ENCODE results near the gene BATF.

BATF gene

GRCh38 chr14:75533791-75534555 lies 11.7 kb downstream of the BATF start:
- no peak for DNase-seq (ENCODE audit: low read depth in 2 of 2)

- no peak for DNase-seq (ENCODE audit: low read depth in 2 of 2)
These were observed 13.1 kb downstream of the BATF start for GRCh38 chr14:75535164-75535898.

DNA sequence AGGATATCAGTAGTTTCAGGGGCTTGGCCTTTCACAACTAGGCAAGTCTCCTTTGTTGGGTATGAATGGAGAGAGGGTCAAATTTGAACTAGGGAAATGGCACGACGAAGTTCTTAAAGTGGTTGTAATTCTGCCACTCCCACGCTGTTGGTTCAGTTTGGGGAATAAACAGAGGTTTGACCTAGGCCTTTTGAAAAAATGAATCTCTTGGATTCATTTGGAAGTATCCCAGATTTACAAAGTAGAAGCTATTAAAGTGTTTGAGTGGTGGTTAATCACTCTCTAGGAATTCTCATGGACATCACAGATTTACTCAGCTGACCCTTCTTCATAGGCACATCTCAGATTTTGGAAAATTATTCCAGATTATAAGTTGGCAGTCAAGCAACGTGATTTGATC lies 14.8 kb downstream of the BATF start:
- DNase-seq (ENCODE audit: low read depth in 2 of 2) = no peak

DNA sequence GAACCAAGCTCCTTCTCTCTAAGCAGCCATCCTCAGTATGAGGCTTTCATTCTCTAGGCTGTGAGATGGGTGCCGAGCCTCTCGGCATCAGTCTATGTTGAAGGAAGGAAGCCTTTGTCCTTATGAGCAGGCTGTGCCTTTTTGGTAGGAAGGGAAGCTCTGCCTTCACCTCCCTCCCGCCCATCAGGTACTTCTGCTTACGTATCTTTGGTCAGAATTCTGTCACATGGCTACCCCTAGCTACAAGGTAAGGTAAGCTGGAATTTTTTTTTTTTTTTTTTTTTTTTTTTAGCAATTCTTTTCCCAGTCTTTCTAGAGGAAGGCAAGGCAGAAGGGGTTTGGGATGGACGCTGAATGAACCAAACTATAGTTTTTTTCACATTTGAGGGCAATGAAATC lies 16.9 kb downstream of the BATF start:
- DNase-seq (ENCODE audit: low read depth in 2 of 2) = no peak

GRCh38 chr14:75539561-75540478 lies 17.6 kb downstream of the BATF start:
- DNase-seq (ENCODE audit: low read depth in 2 of 2) = no peak

DNA sequence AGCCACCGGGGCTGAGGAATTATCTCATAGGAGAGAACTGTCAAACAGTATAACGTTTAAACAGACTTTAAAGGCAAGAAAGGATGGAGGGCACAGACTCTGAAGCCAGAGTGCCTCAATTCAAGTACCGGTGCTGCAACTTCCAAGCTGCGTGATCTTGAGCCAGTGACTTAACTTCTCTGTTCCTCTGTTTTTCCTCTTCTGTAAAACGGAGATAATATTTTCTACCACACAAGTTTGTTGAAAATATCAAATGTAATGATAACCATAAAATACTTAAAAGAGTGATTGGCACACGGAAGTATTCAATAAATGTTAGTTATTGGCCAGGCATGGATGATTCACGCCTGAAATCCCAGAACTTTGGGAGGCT lies 18.2 kb downstream of the BATF start:
- no peak for DNase-seq (ENCODE audit: low read depth in 2 of 2)

- no peak for DNase-seq (ENCODE audit: low read depth in 2 of 2)
These were observed 20.4 kb downstream of the BATF start for GRCh38 chr14:75542588-75543091.

DNA sequence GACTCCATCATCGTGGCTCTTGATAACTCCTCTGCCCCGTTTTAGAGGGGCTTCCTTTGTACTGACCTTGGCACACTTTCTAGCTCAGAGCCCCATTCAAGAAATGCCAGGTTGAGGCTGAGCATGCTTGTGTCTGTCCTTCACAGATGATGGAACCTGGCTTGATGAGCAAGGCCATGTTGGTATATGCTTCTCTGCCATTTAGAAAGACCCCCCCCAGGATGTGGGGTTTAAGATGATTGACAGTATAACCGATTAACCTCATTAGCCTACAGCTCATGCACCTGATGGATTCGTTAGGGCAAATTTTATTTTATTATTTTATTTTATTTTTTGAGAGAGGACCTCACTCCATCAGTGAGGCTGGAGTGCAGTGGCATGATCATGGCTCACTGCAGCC lies 21.0 kb downstream of the BATF start:
- no peak for DNase-seq (ENCODE audit: low read depth in 2 of 2)

DNA sequence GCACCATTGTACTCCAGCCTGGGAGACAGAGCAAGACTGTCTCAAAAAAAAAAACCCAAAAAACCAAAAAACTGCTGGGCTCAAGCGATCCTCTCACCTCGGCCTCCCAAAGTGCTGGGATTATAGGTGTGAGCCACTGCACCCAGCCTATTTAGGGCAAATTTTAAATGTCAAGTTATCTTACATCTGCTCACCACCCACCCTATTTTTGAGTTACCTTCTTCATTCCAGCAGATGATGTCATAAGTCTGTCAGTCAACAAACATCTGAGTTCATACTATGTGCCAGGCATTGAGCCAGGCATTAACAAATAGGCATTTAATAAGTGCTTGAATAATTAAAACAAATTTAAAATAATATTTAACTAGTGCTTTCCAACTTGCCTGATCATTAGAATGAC lies 21.5 kb downstream of the BATF start:
- no peak for DNase-seq (ENCODE audit: low read depth in 2 of 2)

DNA sequence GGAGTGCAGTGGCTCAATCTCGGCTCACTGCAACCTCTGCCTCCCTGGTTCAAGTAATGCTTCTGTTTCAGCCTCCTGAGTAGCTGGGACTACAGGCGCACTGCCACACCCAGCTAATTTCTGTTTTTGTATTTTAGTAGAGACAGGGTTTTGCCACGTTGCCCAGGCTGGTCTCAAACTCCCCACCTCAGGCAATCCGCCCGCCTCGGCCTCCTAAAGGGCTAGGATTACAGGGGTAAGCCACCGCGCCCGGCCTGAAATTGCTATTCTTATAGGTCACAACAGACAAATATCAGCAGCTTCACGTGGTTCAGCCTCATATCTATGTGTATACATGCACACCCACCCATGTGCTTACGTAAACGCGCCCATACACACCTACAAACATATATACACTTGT lies 23.6 kb downstream of the BATF start:
- DNase-seq (ENCODE audit: low read depth in 2 of 2) = no peak

DNA sequence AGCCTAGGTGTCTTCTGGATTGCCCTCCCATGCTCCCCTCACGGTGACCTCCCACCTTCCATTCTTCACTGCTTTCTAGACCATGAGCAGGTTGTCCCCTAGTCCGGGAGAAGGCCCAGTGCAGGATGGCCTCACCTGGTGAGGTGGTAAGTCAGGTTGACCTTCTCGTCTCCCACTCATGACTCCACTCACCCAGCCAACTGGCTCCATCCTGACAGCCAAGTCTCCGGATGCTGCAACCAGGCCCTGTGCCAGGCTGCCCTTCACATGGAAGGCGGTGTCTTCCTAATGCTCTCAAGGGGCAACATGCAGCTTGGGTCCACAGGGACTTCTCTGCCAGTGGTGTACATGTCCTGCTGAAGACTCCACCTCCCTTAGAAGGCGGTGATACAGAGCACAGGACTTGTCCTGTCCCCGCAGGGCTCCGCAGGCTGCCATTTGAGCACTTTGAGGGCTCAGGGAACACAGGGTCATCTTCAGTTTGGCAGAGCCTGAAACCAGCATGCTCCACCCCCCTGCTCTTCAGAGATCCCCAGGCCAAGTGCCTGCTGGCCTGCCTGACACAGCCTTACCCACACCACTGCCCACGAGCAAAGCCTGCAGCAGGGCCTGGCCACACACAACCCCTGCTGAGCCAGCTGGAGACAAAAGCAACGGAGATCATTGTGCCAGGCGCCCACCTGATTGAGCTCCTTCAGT lies 25.4 kb downstream of the BATF start:
- no peak for DNase-seq (ENCODE audit: low read depth in 2 of 2)

- no peak for DNase-seq (ENCODE audit: low read depth in 2 of 2)
These were observed 26.3 kb downstream of the BATF start for GRCh38 chr14:75548544-75548943.

- no peak for DNase-seq (ENCODE audit: low read depth in 2 of 2)
These were observed 26.9 kb downstream of the BATF start for GRCh38 chr14:75549169-75549568.

DNA sequence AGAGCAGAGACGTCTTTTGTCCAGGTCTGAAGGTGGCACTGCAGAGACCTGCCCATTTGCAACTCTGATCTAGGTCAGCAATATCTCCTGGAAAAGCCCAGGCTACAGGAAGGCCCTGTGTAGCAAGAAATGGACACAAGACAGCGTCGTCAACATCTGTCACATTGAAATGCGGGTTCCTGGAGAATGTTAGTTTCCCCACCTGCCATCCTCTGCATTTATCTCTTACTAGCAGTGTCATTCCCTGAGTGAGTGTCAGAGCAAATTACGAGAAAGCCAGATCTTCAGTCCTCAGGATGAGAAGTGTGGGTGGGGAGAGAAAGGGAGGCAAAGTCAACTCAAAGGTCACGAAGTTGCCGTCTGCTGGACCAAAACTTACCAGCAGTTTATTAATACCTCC lies 28.8 kb downstream of the BATF start:
- DNase-seq (ENCODE audit: low read depth in 2 of 2) = no peak

DNA sequence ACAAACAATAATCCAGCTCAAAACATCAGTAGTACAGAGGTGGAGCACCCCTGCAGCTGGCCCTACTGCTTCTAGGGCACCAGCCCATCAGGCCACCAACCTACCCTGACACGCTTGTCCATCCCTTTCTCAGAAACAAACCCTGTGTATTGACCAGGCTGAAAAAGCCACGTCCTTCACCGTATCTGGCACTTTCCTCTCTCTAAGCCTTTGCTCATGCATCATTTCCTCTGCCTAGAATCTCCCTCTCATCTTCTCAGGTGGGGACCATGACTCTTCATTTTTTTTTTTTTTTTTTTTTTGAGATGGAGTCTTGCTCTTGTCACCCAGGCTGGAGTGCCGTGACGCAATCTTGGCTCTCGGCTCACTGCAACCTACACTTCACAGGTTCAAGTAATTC lies 30.9 kb downstream of the BATF start:
- no peak for DNase-seq (ENCODE audit: low read depth in 2 of 2)

- DNase-seq (ENCODE audit: low read depth in 2 of 2) = no peak
These were observed 31.6 kb downstream of the BATF start for GRCh38 chr14:75553761-75554364.

DNA sequence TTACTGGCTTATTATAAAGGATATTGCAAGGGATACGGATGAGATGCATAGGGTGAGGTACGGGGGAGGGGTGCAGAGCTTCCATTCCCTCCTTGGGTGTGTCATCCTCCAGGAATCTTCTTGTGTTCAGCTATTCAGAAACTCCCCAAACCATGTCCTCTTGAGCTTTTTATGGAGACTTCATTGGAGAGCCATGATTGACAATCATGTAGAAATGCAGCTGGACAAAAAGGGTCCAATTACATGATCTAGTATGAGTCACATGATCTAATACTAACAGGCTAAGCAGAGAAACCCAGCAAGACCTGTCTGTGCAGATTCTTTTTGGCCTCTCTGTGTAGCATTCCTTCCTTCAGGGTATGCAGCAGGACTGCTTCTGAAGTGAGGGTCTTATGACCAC lies 32.2 kb downstream of the BATF start:
- no peak for DNase-seq (ENCODE audit: low read depth in 2 of 2)

DNA sequence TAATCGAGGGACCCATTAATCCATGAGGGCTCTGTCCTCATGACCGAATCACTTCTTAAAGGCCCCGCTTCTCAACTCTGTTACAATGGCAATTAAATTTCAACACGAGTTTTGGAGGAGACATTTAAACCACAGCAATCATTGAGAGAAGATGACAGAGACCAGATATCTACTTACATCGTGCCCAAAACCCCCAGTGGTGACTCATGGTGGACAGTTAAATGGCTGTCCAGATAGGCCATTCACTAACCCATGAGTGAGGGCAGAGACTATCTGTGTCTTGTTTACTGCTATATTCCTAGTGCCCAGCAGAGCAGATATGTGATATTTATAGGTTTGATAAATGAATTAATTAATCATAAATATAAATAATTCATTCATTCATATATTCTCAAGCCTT lies 36.2 kb downstream of the BATF start:
- DNase-seq (ENCODE audit: low read depth in 2 of 2) = no peak

- no peak for DNase-seq (ENCODE audit: low read depth in 2 of 2)
These were observed 36.8 kb downstream of the BATF start for GRCh38 chr14:75559045-75559444.

DNA sequence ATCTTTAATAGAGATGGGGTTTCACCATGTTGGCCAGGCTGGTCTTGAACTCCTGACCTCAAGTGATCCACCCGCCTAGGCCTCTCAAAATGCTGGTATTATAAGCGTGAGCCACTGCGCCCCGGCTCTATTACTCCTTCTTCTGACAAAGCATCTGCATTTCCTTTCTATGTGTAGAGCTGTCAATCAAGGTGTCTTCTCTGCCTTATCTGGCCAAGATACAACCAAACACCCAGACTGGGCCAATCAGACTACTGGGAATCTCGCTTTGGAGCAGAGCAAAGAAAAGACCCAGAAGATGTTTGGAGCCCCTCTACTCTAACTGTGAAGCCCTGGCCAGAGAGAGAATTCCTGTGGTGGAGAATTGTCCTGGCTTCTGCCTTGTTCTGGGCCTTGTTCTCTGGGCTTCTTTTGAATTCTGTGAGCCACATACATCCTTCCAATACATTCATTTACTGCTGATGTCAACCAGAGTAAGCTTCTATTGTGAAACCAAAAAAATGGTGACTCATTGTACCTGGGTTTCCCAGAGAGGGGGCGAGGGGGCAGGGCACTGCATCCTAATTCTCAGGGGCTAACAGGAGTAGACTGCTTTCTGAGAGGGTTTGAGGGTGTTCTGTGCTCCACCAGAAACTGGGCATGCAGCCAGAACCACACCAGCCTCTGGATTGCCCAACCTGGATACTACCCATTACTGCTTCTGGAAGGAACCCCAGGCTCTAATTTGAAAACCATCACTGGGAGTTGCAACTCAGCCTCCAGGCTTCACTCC lies 37.4 kb downstream of the BATF start:
- peak; percentile 34 to 36 for DNase-seq (ENCODE audit: low read depth in 2 of 2)

Measured in fibroblast of skin of left quadriceps (primary cell).